ENCODE data around the gene PCDHGA2.

The PCDHGA2 gene

GRCh38 chr5:141389153-141390042 lies 50.8 kb downstream of the PCDHGA2 start:
- Histone ChIP-seq H3F3A (ENCODE audit: control insufficient read depth, insufficient read depth) (peaks cover 2% of the 10 kb centered on the region; the same call in 1 of the 2 replicates), H3K4me3 (ENCODE audit: low read length) (no peak overlapping the region), H4K20me1 (ENCODE audit: control insufficient read depth, insufficient read depth, low read depth, low read length) (no peaks in the 10 kb centered on the region), H3K4me2 (ENCODE audit: low read length) (no peak overlapping the region), H3K4me1 (ENCODE audit: control insufficient read depth, low read length) (no peaks in the 10 kb centered on the region), H3K9me3 (ENCODE audit: control insufficient read depth, insufficient read depth, low read length) (peaks cover 32% of the 10 kb centered on the region), H3K9me2 (replicated peaks; ENCODE audit: control insufficient read depth, low read length) (no peaks in the 10 kb centered on the region), H3K27ac (ENCODE audit: low read depth, low read length) (no peak overlapping the region), H3K79me2 (ENCODE audit: control insufficient read depth, low read length) (peaks cover 7% of the 10 kb centered on the region), H3K27me3 (ENCODE audit: control insufficient read depth, low read length) (no peaks in the 10 kb centered on the region), H3K36me3 (ENCODE audit: control insufficient read depth, low read length) (peaks cover 43% of the 10 kb centered on the region)
- TF ChIP-seq EZH2phosphoT487 (IDR thresholded peaks at IDR 0.05; ENCODE audit: borderline replicate concordance, low read length) (no peak), CTCF (IDR thresholded peaks at IDR 0.05; ENCODE audit: low read depth, low read length, poor library complexity, severe bottlenecking) (no peak)

GRCh38 chr5:141392429-141393198 lies 54.1 kb downstream of the PCDHGA2 start, which contains the start of gene PCDHGA8:
Gene PCDHGA8 (plus strand): TSS chr5:141392633. CDS start chr5:141392814, 181 bp downstream.
- peaks cover 7% of the 10 kb centered on the region for H3K79me2 ChIP-seq (ENCODE audit: control insufficient read depth, low read length)
- peaks cover 2% of the 10 kb centered on the region; the same call in 1 of the 2 replicates for H3F3A ChIP-seq (ENCODE audit: control insufficient read depth, insufficient read depth)
- H3K27ac ChIP-seq (ENCODE audit: low read depth, low read length) = no peak within 1 kb of the TSS
- H3K36me3 ChIP-seq (ENCODE audit: control insufficient read depth, low read length) = peaks cover 41% of the 10 kb centered on the region
- H3K4me3 ChIP-seq (ENCODE audit: low read length) = no peak within 1 kb of the TSS
- no peaks in the 10 kb centered on the region for H4K20me1 ChIP-seq (ENCODE audit: control insufficient read depth, insufficient read depth, low read depth, low read length)
- no peak for TF ChIP-seq CTCF (IDR thresholded peaks at IDR 0.05; ENCODE audit: low read depth, low read length, poor library complexity, severe bottlenecking)
- no peak for TF ChIP-seq EZH2phosphoT487 (IDR thresholded peaks at IDR 0.05; ENCODE audit: borderline replicate concordance, low read length)
- H3K27me3 ChIP-seq (ENCODE audit: control insufficient read depth, low read length) = no peaks in the 10 kb centered on the region
- no peaks in the 10 kb centered on the region for H3K4me1 ChIP-seq (ENCODE audit: control insufficient read depth, low read length)
- no peaks in the 10 kb centered on the region for H3K9me2 ChIP-seq (replicated peaks; ENCODE audit: control insufficient read depth, low read length)
- peaks cover 38% of the 10 kb centered on the region for H3K9me3 ChIP-seq (ENCODE audit: control insufficient read depth, insufficient read depth, low read length)
- no peak within 1 kb of the TSS for H3K4me2 ChIP-seq (ENCODE audit: low read length)
